Effector memory CD8-positive, alpha-beta T cell (primary cell): ENCODE results near the gene ZNF407.
A peak's percentile ranks its signal among the peaks of the same experiment; 100 is the strongest.

Experiments used
- ATAC-seq: fragments of 150-1000 bp; cut with Tn5 transposase; replicated peaks from 2 replicates; pipeline ENCODE4 v1.10.0; 2021; ENCODE audit warnings: mild to moderate bottlenecking, moderate library complexity
- DNase-seq, 3 experiments: peaks; one replicate each; pipeline ENCODE4 v3.0.0; 2021
- H3K27ac Mint-ChIP-seq, 2 donors: one replicate each; pipeline ENCODE4 v1.8.0; 2022; ENCODE audit warnings: mild to moderate bottlenecking in 2 of 2, mixed read lengths in 2 of 2, moderate library complexity in 2 of 2
- H3K27me3 Mint-ChIP-seq, 2 donors: one replicate each; pipeline ENCODE4 v1.8.0; 2022; ENCODE audit warnings: mixed read lengths in 2 of 2
- H3K36me3 Mint-ChIP-seq: one replicate; pipeline ENCODE4 v1.8.0; 2022; ENCODE audit warnings: mild to moderate bottlenecking, moderate library complexity, mixed read lengths; ENCODE audit not compliant: insufficient read depth
- H3K4me1 Mint-ChIP-seq, 2 donors: one replicate each; pipeline ENCODE4 v1.8.0; 2022; ENCODE audit warnings: low read depth in 2 of 2, mixed read lengths in 2 of 2
- H3K4me3 Mint-ChIP-seq, 2 donors: one replicate each; pipeline ENCODE4 v1.8.0; 2022; ENCODE audit warnings: mild to moderate bottlenecking in 2 of 2, mixed read lengths in 2 of 2, moderate library complexity in 2 of 2
- H3K9me3 Mint-ChIP-seq, 2 donors: one replicate each; pipeline ENCODE4 v1.8.0; 2022; ENCODE audit warnings: mixed read lengths in 2 of 2

Gene ZNF407

DNA sequence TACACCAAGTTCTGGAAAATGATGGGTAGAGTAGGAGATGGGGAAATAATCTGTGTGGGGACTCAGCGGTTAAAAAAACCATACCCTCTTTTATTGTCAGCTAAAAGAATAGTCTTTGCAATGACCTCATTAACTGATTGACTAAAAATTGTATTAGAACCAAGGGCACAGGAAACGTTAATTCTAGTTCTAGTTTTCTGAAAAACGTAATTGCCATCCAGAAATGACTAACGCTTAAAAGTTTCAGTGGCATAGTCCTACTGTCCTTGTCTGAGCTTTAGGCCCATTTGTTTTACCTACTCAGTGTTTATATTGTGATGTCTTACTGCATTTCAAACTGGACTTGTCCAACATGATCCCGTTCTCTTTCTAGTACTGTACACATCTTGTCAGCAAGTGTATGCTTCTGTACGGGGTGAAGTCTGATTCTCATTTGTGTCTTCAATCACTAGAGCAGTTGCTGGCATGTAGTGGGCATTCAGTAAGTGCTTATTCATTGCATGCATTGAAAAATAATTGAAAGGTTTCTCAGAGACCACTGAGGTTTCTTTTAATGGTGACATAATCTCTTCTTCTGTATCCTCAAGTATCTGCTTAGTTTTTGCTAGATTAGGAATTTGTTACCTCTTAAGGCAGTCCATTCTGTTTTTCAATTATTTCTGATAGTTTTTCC, 81.5 kb downstream of the ZNF407 start:
- no peak for ATAC-seq
- peaks cover 15 to 20% of the 10 kb centered on the region in 2 donors for H3K4me1 Mint-ChIP-seq
- no peak overlapping the region for H3K27ac Mint-ChIP-seq

DNA sequence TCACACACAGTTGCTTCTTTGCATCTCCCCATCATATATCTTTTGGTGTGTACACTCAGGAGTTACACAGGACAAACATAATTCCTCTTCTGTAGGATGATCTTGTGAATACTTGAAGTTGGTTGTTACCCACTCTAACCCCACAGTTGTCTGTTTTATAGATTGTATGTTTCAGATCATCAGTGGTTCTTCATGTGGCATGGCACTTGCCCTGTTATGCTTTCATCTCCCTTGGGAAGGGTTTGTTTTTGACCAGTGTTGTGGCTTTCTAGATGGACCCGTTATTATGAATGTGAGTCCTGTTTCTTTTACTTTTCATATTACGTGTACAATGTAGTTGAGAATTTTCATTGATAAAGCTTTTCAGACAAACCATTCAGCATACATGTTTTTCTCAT, 82.0 kb downstream of the ZNF407 start:
- Mint-ChIP-seq H3K27me3 (no peaks in the 10 kb centered on the region), H3K4me1 (peaks cover 15 to 20% of the 10 kb centered on the region in 2 donors), H3K36me3 (peaks cover 10% of the 10 kb centered on the region), H3K9me3 (no peaks in the 10 kb centered on the region), H3K4me3 (no peak overlapping the region), H3K27ac (no peak overlapping the region)
- DNase-seq: no peak
- ATAC-seq: no peak

More for the DNA sequence above, 81.5 kb downstream of the ZNF407 start:
- no peaks in the 10 kb centered on the region for H3K9me3 Mint-ChIP-seq
- no peak overlapping the region for H3K4me3 Mint-ChIP-seq
- no peak for DNase-seq
- no peaks in the 10 kb centered on the region for H3K27me3 Mint-ChIP-seq
- peaks cover 10% of the 10 kb centered on the region for H3K36me3 Mint-ChIP-seq

DNA sequence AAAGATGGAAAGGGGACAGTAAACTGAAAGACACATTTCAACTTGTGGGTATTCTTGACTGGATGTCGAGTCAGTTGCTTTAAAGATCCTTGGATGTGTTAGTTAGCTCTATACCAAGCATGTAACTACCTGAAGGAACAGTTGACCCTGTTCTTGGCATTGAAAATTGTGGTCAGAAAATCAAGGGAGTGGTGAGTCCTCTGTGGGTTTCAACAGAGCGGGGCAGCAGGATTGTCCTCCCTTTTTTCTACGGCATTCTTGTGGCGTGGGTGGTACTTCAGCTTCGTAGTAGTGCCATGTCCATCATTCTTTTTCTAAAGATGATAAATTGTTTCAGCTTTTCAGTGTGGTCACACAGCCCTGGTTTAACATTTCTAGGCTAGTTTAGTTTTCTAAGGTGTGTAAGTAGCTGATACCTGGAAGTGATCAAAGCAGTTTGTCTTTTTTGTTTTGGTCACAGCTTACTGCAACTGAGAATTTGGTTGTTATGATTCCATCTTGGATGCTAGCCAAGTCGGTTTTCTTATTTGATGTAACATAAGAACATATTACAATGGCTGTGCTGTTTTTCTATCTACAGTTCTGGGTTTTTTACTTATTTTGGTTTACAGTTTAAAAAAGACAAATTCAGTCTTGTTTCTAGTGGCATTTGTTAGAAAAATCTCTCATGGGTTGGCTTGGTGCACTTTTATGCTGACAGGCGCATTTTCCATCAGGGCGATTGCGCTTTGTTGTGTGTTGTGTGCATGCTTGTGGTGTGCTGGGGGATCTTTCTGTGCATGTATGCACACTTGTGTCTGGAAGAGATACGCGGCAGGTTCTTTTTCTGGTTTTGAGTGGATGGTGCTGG, 84.7 kb downstream of the ZNF407 start:
- no peak for DNase-seq
- Mint-ChIP-seq H3K9me3 (no peaks in the 10 kb centered on the region), H3K27ac (peak overlapping the region in 1 of 2 donors; percentile 44), H3K4me3 (no peak overlapping the region), H3K4me1 (peaks cover 13 to 23% of the 10 kb centered on the region in 2 donors), H3K36me3 (peaks cover 2% of the 10 kb centered on the region), H3K27me3 (no peaks in the 10 kb centered on the region)
- ATAC-seq: no peak

DNA sequence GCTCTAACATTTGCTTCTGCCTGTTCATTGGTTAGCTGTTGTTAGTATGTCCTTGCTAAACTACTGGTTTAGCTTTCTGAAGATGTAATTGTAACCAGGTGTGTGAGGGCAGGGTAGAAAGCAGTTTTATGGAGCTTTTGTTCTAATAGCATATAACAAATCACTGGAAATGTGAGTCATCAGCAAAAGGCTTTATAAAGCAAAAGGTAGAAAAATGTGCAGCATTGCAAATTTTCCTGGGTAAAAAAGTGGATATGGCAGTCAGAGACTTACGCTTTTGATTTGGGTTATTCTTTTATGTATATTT, 85.3 kb downstream of the ZNF407 start:
- Mint-ChIP-seq H3K4me1 (peaks cover 13 to 23% of the 10 kb centered on the region in 2 donors), H3K4me3 (no peak overlapping the region), H3K27me3 (no peaks in the 10 kb centered on the region), H3K36me3 (no peaks in the 10 kb centered on the region), H3K27ac (peak overlapping the region in 1 of 2 donors; percentile 44), H3K9me3 (no peaks in the 10 kb centered on the region)
- DNase-seq (no peak), ATAC-seq (no peak)

DNA sequence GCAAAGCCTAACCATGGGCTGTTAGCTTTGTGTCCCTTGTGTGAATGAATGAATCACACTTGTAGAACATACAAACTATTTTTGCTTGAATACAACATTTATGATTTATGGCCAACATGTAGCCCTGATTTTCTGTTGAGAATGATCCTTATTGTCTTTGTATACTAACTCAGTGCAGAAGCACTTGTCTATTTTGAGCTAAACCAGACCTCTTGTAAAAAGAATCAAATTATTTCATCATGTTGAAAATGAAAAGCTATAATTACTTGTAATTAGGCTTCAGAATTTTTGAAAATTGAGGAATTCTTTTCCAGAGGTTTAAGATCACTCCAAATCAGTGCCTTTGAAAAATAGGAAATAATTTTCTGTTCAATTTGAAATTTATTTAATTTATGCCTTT, 85.9 kb downstream of the ZNF407 start:
- H3K27me3 Mint-ChIP-seq: no peaks in the 10 kb centered on the region
- no peaks in the 10 kb centered on the region for H3K36me3 Mint-ChIP-seq
- DNase-seq (no peak), ATAC-seq (no peak)
- no peak overlapping the region for H3K4me3 Mint-ChIP-seq
- H3K27ac Mint-ChIP-seq: no peak overlapping the region
- H3K9me3 Mint-ChIP-seq: no peaks in the 10 kb centered on the region
- H3K4me1 Mint-ChIP-seq: peaks cover 9 to 18% of the 10 kb centered on the region in 2 donors

DNA sequence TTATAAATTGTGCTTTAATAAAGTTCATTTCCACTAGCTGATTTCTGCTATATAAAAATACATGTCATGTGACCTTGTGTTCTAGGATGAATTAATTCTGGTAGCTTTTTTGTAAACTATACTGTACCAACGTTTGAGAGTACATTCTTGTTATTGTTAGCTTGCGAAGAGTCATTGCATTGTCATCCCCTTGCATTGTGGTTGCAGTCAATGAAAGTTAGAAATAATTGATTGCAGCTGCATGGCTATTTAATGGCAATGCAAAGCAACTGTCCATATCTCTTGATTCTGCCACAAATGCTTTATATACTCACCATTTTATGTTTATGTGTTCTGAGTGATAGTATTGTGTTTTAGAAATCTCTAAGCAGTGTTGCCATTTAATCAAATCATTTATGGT, 91.6 kb downstream of the ZNF407 start:
- ATAC-seq (no peak), DNase-seq (no peak)
- Mint-ChIP-seq H3K36me3 (no peaks in the 10 kb centered on the region), H3K9me3 (no peaks in the 10 kb centered on the region), H3K4me3 (no peak overlapping the region), H3K27ac (no peak overlapping the region), H3K4me1 (peaks cover 7 to 21% of the 10 kb centered on the region in 2 donors), H3K27me3 (no peaks in the 10 kb centered on the region)

DNA sequence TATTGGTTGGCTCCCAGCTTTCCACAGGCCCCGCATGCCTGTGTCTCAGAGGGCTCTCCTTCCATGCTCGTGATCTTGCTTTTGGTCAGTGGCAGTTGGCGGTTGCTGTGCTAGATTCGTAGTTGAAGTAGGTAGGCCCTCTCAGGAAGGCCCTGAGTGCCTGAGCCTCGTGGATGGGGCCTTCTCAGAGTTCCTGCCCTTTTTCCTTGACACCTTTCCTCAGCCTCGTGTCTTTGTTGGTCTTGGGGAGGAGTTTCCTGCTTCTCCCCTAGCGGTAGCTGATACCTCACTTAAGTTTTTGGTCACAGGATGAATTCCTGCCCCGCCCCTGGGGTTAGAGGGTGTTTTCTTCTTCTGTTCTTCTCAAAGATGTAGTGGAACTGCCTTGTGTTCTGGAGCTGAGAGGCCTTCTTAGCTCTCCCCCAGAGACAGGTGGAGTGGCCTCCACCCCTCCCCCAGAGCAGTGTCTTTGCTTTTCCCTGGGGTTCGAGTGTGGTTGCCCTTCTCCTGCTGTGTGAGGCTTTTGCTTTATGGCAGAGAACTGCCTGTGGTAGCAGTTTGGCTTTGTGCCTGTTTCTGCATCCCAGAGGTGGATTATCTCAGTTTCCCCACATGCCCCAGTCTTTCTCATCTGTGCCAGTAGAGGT, 94.8 kb downstream of the ZNF407 start:
- Mint-ChIP-seq H3K27ac (peak overlapping the region in 1 of 2 donors; percentile 17), H3K27me3 (no peaks in the 10 kb centered on the region), H3K36me3 (no peaks in the 10 kb centered on the region), H3K9me3 (no peaks in the 10 kb centered on the region), H3K4me1 (peaks cover 7 to 22% of the 10 kb centered on the region in 2 donors), H3K4me3 (no peak overlapping the region)
- DNase-seq: no peak
- ATAC-seq: no peak

DNA sequence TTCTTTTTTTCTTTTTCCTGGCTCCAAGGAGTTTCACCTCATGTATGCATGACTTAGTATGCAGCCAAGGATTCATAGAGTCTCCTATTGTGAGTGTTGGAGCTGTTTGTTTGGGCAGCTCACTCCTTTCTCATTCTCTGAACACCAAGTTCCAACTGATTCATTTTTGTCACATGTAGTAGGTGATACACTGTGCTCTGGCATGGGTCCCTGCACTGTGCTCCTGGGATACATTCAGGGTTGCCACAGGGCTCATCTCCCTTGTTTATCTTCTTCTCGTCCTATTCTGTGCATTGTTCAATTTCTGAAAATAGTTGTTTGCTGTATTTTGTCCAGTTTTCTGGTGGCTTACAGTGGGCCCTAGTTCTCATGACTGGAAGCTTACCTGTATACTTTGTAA, 96.8 kb downstream of the ZNF407 start:
- Mint-ChIP-seq H3K27me3 (no peaks in the 10 kb centered on the region), H3K36me3 (no peaks in the 10 kb centered on the region), H3K4me1 (peaks cover 7 to 25% of the 10 kb centered on the region in 2 donors), H3K4me3 (no peak overlapping the region), H3K9me3 (no peaks in the 10 kb centered on the region), H3K27ac (no peak overlapping the region)
- ATAC-seq: no peak
- DNase-seq: no peak

DNA sequence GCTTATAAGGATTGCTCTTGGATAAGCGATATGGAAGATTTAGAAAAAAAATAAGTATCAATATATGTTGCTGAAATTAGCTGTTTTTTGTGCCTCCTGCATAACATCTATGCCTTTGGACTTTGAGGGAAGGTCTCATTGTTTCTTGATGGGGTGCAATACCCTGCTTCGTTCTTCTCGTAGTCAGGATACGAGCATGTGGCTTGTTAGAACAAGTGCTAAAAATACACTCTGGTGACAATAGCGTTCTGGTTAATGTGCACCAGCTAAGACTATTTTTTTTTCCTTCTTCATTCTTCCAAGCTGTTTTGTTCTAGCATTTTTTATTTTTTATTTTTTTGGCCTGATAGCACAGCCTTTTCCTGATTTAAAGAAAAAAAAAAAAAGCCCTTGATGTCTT, 97.5 kb downstream of the ZNF407 start:
- no peak for ATAC-seq
- no peak overlapping the region for H3K27ac Mint-ChIP-seq
- H3K4me3 Mint-ChIP-seq: no peak overlapping the region
- no peak for DNase-seq
- peaks cover 7 to 25% of the 10 kb centered on the region in 2 donors for H3K4me1 Mint-ChIP-seq
- H3K27me3 Mint-ChIP-seq: no peaks in the 10 kb centered on the region
- no peaks in the 10 kb centered on the region for H3K9me3 Mint-ChIP-seq
- no peaks in the 10 kb centered on the region for H3K36me3 Mint-ChIP-seq

DNA sequence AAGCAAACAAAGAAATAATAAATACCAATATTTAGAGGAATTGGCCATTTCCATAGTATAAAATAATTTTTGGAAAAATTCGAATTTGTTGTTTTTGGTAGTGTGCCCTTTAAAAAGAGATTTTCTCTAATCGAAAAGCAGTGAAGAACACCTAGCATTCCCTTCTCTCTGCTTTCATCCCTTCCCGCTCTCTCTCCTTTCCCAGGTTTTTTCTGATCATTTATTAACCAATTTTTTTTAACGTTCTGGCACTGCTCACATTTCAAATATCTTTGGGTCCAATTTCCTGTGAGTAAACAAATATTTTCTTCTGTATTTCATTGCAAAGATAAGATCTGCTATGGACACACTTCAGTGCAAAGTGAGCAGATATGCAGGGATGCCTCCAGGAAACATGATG, 101.2 kb downstream of the ZNF407 start:
- no peak overlapping the region for H3K4me3 Mint-ChIP-seq
- H3K27me3 Mint-ChIP-seq: no peaks in the 10 kb centered on the region
- DNase-seq (no peak), ATAC-seq (no peak)
- H3K36me3 Mint-ChIP-seq: peaks cover 6% of the 10 kb centered on the region
- peaks cover 2 to 10% of the 10 kb centered on the region in 2 donors for H3K4me1 Mint-ChIP-seq
- no peak overlapping the region for H3K27ac Mint-ChIP-seq
- H3K9me3 Mint-ChIP-seq: no peaks in the 10 kb centered on the region

DNA sequence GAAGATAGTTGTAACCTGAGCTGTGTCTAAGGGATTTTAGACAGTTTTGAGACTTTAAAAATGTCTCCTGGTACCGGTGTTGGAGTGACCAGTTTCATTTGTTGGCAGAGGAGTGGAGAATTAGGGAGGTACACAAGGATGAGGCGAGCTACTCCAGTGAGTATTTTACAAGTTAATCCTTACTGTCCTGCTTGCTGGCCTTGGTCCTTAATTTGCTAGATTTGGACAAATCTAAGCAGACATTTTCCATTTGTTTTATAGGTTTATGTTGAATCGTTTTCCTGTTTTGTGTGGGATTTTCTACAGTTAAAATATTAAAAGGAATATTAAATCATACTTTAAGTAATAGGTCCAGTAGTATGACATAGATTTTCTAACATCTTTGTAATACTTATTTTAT, 101.8 kb downstream of the ZNF407 start:
- Mint-ChIP-seq H3K36me3 (peaks cover 6% of the 10 kb centered on the region), H3K27me3 (no peaks in the 10 kb centered on the region), H3K4me3 (no peak overlapping the region), H3K4me1 (peaks cover 2 to 5% of the 10 kb centered on the region in 2 donors), H3K27ac (no peak overlapping the region), H3K9me3 (no peaks in the 10 kb centered on the region)
- DNase-seq (no peak), ATAC-seq (no peak)

DNA sequence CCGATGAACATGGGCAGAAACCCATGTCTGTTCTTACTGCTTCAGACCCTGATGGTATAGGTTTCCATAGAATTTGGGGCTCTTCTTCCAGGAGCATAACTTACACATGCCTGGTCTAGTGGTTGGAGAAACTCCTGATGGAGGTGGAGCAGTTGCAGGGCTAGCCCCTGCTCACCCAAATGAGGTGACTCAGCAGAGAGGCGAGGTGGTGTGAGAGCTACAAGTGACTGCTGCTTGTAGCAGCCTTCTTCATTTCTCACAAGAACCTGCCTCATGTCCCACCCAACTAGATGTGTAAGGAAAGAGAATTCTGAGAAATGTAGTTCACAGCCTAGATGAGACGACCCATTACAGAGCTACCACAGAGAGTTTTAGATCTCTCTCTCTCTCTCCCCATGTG, 105.3 kb downstream of the ZNF407 start:
- Mint-ChIP-seq H3K9me3 (no peaks in the 10 kb centered on the region), H3K27ac (no peak overlapping the region), H3K36me3 (peaks cover 6% of the 10 kb centered on the region), H3K4me1 (peaks cover 2 to 3% of the 10 kb centered on the region in 2 donors), H3K4me3 (no peak overlapping the region), H3K27me3 (no peaks in the 10 kb centered on the region)
- DNase-seq: no peak
- ATAC-seq: no peak

DNA sequence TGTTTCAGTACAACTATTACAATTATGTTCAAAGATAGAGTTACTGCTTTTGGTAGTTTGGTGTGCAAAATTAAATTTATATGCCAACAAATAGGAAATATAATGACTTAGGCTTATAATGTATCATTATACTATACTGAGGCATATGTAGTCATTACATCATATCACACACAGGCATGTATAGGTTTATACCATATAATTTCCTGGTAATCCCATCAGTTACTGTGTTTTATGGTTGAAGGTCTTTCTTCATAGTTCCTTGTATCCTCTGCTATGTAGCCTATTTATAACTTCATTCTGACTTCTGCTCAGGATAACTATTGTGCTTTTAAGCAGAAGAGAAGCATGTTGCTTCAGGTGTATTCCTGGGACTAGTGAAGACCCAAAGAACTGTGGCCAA, 110.5 kb downstream of the ZNF407 start:
- Mint-ChIP-seq H3K4me1 (peaks cover 6 to 7% of the 10 kb centered on the region in 2 donors), H3K9me3 (no peaks in the 10 kb centered on the region), H3K27ac (no peak overlapping the region), H3K27me3 (no peaks in the 10 kb centered on the region), H3K36me3 (peaks cover 6% of the 10 kb centered on the region), H3K4me3 (no peak overlapping the region)
- ATAC-seq (no peak), DNase-seq (no peak)

DNA sequence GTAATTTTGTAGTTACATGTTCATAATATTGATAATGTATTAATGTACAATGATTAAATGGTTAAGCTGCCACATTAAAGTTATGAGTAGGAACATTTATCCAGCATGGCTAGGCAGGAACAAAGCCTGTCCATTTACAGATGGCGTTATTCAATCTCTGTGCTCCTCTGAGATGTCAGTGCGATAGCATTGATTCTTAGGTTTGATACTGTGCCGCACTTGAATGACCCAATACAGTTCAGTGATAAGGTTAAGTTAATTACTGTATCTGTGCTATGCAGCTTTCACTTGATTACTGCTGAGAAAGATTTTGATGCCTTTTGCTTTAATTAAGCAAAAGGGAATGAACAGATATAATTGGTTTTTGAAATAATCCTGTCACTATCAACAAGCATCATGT, 111.8 kb downstream of the ZNF407 start:
- H3K27me3 Mint-ChIP-seq: no peaks in the 10 kb centered on the region
- no peak for ATAC-seq
- no peak overlapping the region for H3K4me3 Mint-ChIP-seq
- H3K27ac Mint-ChIP-seq: no peak overlapping the region
- DNase-seq: no peak
- no peaks in the 10 kb centered on the region for H3K9me3 Mint-ChIP-seq
- peaks cover 6 to 7% of the 10 kb centered on the region in 2 donors for H3K4me1 Mint-ChIP-seq
- no peaks in the 10 kb centered on the region for H3K36me3 Mint-ChIP-seq
